ENCODE measurements around the gene WDFY3.

Gene WDFY3

DNA sequence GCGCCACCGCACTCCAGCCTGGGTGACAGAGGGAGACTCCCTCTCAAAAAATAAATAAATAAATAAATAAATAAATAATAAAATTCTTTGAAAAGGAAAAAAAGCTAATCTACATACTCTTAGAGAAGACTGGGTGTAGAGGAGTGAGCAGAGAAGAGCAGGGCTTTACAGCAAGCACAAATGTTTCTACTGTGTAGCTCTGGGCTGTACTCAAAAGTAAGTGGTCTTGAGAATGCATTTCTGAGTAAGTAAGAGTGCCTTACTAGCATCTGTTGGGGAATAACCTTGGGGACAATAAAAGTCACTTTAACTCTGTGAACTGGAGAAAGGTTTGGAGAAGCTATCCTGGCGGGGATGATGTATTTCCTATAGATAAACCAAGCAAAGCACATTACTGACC lies 185.8 kb downstream of the WDFY3 start:
- no peaks in the 10 kb centered on the region for H3K9me3 ChIP-seq (ENCODE audit: insufficient read depth, low read depth, low read length)
- H3K4me1 ChIP-seq (ENCODE audit: insufficient read depth, low read length), result no peaks in the 10 kb centered on the region
- no peak overlapping the region for H3K27ac ChIP-seq (ENCODE audit: low read length)
- no peak overlapping the region for H3K4me3 ChIP-seq (ENCODE audit: low read length)
- H3K36me3 ChIP-seq (ENCODE audit: insufficient read depth, low read depth, low read length), result peaks cover 88% of the 10 kb centered on the region
- no peak overlapping the region for H3K9ac ChIP-seq (ENCODE audit: low read depth, low read length)
- H3K27me3 ChIP-seq (ENCODE audit: insufficient read depth, low read length), result no peaks in the 10 kb centered on the region

DNA sequence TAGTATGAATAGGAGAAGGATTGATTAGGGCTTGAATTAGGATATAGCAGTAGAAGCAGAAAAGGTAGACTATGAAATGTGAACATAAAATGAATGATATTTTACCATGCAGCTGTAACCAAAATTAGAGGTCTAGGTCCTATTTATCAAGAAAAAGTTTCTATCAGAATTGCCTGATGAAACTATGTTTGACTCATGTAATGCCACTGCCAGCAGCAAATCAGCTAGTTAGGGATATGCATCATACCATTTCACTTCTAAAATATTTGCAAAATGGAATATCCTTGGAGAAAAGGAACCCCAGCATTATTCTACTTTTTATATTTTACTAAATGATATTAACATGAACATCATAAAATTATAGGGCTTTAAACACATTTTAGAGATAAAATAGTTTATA lies 188.4 kb downstream of the WDFY3 start:
- Histone ChIP-seq H3K9me3 (ENCODE audit: insufficient read depth, low read depth, low read length) (no peaks in the 10 kb centered on the region), H3K36me3 (ENCODE audit: insufficient read depth, low read depth, low read length) (peaks cover 86% of the 10 kb centered on the region), H3K4me1 (ENCODE audit: insufficient read depth, low read length) (no peaks in the 10 kb centered on the region), H3K27me3 (ENCODE audit: insufficient read depth, low read length) (no peaks in the 10 kb centered on the region), H3K27ac (ENCODE audit: low read length) (no peak overlapping the region), H3K4me3 (ENCODE audit: low read length) (no peak overlapping the region), H3K9ac (ENCODE audit: low read depth, low read length) (no peak overlapping the region)

DNA sequence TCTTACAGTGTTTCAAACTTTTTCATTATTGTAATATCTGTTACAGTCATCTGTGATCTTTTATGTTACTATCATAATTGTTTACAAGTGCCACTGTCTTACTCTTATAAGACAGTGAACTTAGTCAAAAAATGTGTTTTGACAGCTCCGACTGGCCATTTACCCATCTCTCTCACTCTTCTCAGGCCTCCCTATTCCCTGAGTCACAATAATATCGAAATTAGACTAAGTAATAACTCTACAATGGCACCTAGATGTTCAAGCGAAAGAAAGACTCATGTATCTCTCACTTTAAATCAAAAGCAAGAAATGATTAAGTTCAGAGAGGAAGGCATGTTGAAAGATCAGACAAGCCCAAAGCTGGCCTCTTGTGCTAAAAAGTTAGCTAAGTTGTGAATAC lies 199.3 kb downstream of the WDFY3 start:
- peaks cover 40% of the 10 kb centered on the region for H3K36me3 ChIP-seq (ENCODE audit: insufficient read depth, low read depth, low read length)
- H3K9ac ChIP-seq (ENCODE audit: low read depth, low read length), result no peak overlapping the region
- H3K4me3 ChIP-seq (ENCODE audit: low read length), result no peak overlapping the region
- no peaks in the 10 kb centered on the region for H3K9me3 ChIP-seq (ENCODE audit: insufficient read depth, low read depth, low read length)
- no peaks in the 10 kb centered on the region for H3K4me1 ChIP-seq (ENCODE audit: insufficient read depth, low read length)
- no peaks in the 10 kb centered on the region for H3K27me3 ChIP-seq (ENCODE audit: insufficient read depth, low read length)
- no peak overlapping the region for H3K27ac ChIP-seq (ENCODE audit: low read length)

DNA sequence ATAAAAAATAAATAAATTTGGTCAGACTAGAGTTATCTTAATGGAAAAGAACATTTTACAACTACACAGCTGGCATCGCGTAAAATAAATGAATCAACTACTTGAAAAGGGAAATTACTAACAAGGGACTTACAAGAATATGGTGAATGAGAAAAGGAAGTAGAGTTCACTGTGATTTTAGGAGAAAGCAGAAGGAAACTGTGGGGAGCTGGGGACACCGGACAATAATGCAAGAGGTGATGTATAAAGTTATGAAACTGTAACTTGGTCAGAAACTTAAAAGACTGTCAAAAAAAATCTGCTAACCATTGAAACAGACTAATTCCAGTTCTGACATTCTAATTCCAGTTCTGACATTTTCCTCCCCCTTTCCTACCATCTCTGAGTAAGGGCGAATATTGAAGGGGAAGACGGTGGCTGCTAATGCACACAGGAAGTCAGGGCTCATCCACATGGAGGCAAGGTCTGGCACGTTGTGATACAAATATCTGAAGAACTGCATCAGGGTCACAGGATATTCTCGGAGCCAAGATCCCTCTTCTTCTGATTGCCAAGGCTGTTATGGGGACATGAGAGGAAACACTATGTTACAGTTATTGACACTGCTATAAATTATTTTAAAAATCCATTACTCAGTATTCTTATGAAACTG lies 213.0 kb downstream of the WDFY3 start:
- Histone ChIP-seq H3K36me3 (ENCODE audit: insufficient read depth, low read depth, low read length) (peaks cover 76% of the 10 kb centered on the region), H3K27ac (ENCODE audit: low read length) (no peak overlapping the region), H3K27me3 (ENCODE audit: insufficient read depth, low read length) (no peaks in the 10 kb centered on the region), H3K4me1 (ENCODE audit: insufficient read depth, low read length) (no peaks in the 10 kb centered on the region), H3K4me3 (ENCODE audit: low read length) (no peak overlapping the region), H3K9me3 (ENCODE audit: insufficient read depth, low read depth, low read length) (no peaks in the 10 kb centered on the region), H3K9ac (ENCODE audit: low read depth, low read length) (no peak overlapping the region)

DNA sequence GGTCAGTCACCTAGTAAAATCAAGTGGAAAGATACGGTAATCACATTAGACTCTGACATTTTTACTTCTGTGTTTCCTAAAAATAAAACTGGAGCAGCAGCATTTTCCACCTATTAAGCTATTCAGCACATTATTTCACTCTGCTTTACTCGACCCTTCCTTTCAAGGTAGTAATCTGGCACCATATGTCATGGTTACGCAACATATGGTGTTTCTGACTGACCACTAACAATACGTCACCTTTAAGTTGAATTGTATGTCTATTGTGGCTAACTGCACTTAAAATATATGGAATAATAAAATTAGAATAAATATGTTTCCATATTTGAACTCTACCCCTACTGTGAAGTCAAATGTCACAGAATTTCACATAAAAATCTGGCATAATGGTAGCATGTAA lies 214.8 kb downstream of the WDFY3 start:
- H3K4me3 ChIP-seq (ENCODE audit: low read length), result no peak overlapping the region
- no peak overlapping the region for H3K9ac ChIP-seq (ENCODE audit: low read depth, low read length)
- H3K27ac ChIP-seq (ENCODE audit: low read length), result no peak overlapping the region
- H3K36me3 ChIP-seq (ENCODE audit: insufficient read depth, low read depth, low read length), result peaks cover 87% of the 10 kb centered on the region
- H3K4me1 ChIP-seq (ENCODE audit: insufficient read depth, low read length), result no peaks in the 10 kb centered on the region
- H3K9me3 ChIP-seq (ENCODE audit: insufficient read depth, low read depth, low read length), result no peaks in the 10 kb centered on the region
- H3K27me3 ChIP-seq (ENCODE audit: insufficient read depth, low read length), result no peaks in the 10 kb centered on the region

DNA sequence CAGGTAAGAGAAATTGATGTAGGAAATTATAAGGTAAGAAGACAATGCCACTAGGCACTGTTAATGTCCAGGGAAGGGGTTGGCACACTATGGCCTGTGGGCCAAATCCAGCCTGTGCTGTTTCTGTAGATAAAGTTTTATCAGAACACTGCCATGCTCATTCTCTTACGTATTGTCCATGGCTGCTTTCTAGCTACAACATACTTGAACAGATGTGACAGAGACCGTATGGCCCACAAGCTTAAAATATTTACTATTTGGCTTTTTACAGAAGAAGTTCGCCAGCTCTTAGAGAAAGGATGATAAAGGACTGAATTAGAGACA lies 215.6 kb downstream of the WDFY3 start:
- Histone ChIP-seq H3K27me3 (ENCODE audit: insufficient read depth, low read length) (no peaks in the 10 kb centered on the region), H3K9me3 (ENCODE audit: insufficient read depth, low read depth, low read length) (no peaks in the 10 kb centered on the region), H3K4me1 (ENCODE audit: insufficient read depth, low read length) (no peaks in the 10 kb centered on the region), H3K36me3 (ENCODE audit: insufficient read depth, low read depth, low read length) (peaks cover 86% of the 10 kb centered on the region), H3K27ac (ENCODE audit: low read length) (no peak overlapping the region), H3K9ac (ENCODE audit: low read depth, low read length) (no peak overlapping the region), H3K4me3 (ENCODE audit: low read length) (no peak overlapping the region)

DNA sequence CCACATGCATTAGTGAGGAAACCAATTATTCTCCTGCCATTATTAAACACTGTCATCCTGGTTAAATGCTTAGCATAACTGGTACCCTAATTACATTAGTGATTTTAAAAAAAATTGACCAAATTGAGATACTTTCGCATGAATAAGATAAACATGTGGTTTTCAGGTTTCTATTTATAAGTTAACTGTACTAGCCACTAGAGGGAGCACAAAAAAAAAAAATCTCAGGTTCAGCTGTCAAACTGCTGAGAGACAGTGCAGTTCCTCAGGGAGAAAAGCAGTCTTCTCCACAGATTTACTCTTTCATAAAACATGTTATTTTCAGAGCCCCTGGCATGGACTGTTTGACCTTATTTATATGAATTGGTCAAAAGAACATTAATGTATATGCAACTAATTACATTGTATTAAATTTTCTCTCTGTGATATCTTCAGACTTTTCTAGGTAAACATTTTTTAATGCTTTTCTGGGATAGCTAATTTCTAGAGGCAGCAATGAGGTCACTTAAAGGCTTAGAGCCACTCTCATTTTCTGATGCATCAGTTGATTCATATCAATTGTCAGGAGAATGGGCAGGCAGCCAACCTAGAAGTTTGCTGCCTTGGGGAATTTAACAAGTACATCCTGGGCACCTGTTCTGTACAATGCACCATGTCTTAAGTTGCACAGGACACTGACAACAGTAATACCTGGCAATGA lies 216.1 kb downstream of the WDFY3 start:
- no peak overlapping the region for H3K4me3 ChIP-seq (ENCODE audit: low read length)
- H3K27me3 ChIP-seq (ENCODE audit: insufficient read depth, low read length), result no peaks in the 10 kb centered on the region
- H3K4me1 ChIP-seq (ENCODE audit: insufficient read depth, low read length), result no peaks in the 10 kb centered on the region
- no peak overlapping the region for H3K27ac ChIP-seq (ENCODE audit: low read length)
- H3K9ac ChIP-seq (ENCODE audit: low read depth, low read length), result no peak overlapping the region
- peaks cover 88% of the 10 kb centered on the region for H3K36me3 ChIP-seq (ENCODE audit: insufficient read depth, low read depth, low read length)
- H3K9me3 ChIP-seq (ENCODE audit: insufficient read depth, low read depth, low read length), result no peaks in the 10 kb centered on the region

DNA sequence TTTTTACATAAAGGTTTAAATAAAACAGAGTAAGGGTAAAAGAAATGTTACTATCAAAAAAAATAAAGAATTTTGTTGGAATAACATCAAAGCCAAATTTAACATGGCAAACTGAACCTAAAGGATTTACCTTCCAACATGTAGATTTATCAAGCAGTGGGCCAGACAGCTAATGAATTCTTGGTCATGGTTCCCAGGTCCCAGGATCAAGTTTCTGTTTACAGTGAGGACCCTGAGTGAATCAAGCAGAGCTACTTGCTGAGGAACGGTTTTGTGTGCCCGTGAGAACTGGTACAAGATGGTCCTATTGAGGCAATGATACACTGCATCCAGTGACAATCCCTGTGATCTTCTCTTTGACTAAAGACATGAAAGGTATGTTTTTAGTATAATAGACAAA lies 226.4 kb downstream of the WDFY3 start:
- Histone ChIP-seq H3K4me1 (ENCODE audit: insufficient read depth, low read length) (no peaks in the 10 kb centered on the region), H3K9me3 (ENCODE audit: insufficient read depth, low read depth, low read length) (no peaks in the 10 kb centered on the region), H3K27ac (ENCODE audit: low read length) (no peak overlapping the region), H3K9ac (ENCODE audit: low read depth, low read length) (no peak overlapping the region), H3K27me3 (ENCODE audit: insufficient read depth, low read length) (no peaks in the 10 kb centered on the region), H3K36me3 (ENCODE audit: insufficient read depth, low read depth, low read length) (peaks cover 87% of the 10 kb centered on the region), H3K4me3 (ENCODE audit: low read length) (no peak overlapping the region)

DNA sequence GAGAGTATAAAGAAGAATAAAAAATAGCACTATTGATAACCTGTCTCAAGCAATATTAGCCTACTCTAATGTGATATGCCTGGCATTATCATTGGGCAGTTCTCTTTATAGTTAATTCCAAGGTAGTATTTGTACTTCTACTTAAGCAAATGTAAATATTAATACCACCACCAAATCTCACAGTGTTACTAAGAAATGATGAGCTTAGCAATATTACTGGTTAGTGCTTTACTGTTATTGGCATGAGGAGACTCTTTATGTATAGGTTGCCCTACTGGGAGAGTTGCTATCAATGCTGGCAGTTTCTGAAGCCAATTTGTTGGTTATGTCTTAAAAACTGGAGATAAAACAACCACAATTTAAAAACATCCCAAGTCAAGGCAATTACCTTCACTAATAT lies 227.9 kb downstream of the WDFY3 start:
- no peaks in the 10 kb centered on the region for H3K27me3 ChIP-seq (ENCODE audit: insufficient read depth, low read length)
- peaks cover 95% of the 10 kb centered on the region for H3K36me3 ChIP-seq (ENCODE audit: insufficient read depth, low read depth, low read length)
- H3K9me3 ChIP-seq (ENCODE audit: insufficient read depth, low read depth, low read length), result no peaks in the 10 kb centered on the region
- H3K4me3 ChIP-seq (ENCODE audit: low read length), result no peak overlapping the region
- H3K4me1 ChIP-seq (ENCODE audit: insufficient read depth, low read length), result no peaks in the 10 kb centered on the region
- no peak overlapping the region for H3K27ac ChIP-seq (ENCODE audit: low read length)
- H3K9ac ChIP-seq (ENCODE audit: low read depth, low read length), result no peak overlapping the region

DNA sequence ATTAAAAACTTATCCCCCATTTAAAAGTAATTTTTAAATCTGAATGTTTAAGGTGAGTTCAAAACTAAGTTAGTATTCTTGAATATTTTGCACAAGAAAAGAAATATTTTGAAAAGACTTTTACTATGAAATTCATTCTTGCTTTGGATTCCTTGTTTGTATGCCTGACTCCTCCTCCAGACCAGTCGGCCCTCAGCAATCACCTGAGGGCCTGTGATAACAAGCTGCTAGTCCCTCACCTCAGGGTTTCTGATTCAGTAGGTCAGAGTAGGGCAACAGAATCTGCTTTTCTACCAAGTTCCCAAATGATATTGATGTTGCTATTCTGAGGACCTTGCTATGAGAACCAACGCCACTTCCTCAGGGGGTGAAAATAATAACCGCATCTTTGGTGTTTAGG lies 228.8 kb downstream of the WDFY3 start:
- H3K36me3 ChIP-seq (ENCODE audit: insufficient read depth, low read depth, low read length), result peaks cover 95% of the 10 kb centered on the region
- H3K9me3 ChIP-seq (ENCODE audit: insufficient read depth, low read depth, low read length), result no peaks in the 10 kb centered on the region
- no peak overlapping the region for H3K9ac ChIP-seq (ENCODE audit: low read depth, low read length)

DNA sequence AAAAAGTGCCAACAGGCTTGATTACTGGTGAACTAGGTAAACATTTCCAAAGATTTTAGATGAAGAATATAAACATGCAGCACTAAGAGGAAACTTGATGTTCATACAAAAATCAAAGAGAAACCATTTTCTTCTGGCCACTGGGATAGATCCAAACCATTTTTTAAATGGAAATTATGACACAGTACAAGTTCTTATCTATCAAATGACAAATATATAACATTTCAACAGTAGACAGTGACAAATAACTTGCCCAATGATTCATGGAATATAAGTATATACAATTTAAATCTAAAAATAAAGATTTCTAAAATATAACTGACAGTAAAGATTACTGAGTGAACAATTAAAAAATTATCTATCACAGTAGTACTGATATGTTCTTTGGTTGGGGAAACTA lies 232.5 kb downstream of the WDFY3 start:
- H3K4me3 ChIP-seq (ENCODE audit: low read length), result no peak overlapping the region
- H3K27me3 ChIP-seq (ENCODE audit: insufficient read depth, low read length), result no peaks in the 10 kb centered on the region
- H3K9ac ChIP-seq (ENCODE audit: low read depth, low read length), result no peak overlapping the region
- no peak overlapping the region for H3K27ac ChIP-seq (ENCODE audit: low read length)
- peaks cover 76% of the 10 kb centered on the region for H3K36me3 ChIP-seq (ENCODE audit: insufficient read depth, low read depth, low read length)
- no peaks in the 10 kb centered on the region for H3K9me3 ChIP-seq (ENCODE audit: insufficient read depth, low read depth, low read length)
- no peaks in the 10 kb centered on the region for H3K4me1 ChIP-seq (ENCODE audit: insufficient read depth, low read length)

More for the DNA sequence above, 228.8 kb downstream of the WDFY3 start:
- no peaks in the 10 kb centered on the region for H3K27me3 ChIP-seq (ENCODE audit: insufficient read depth, low read length)
- no peaks in the 10 kb centered on the region for H3K4me1 ChIP-seq (ENCODE audit: insufficient read depth, low read length)
- no peak overlapping the region for H3K4me3 ChIP-seq (ENCODE audit: low read length)
- H3K27ac ChIP-seq (ENCODE audit: low read length), result no peak overlapping the region

DNA sequence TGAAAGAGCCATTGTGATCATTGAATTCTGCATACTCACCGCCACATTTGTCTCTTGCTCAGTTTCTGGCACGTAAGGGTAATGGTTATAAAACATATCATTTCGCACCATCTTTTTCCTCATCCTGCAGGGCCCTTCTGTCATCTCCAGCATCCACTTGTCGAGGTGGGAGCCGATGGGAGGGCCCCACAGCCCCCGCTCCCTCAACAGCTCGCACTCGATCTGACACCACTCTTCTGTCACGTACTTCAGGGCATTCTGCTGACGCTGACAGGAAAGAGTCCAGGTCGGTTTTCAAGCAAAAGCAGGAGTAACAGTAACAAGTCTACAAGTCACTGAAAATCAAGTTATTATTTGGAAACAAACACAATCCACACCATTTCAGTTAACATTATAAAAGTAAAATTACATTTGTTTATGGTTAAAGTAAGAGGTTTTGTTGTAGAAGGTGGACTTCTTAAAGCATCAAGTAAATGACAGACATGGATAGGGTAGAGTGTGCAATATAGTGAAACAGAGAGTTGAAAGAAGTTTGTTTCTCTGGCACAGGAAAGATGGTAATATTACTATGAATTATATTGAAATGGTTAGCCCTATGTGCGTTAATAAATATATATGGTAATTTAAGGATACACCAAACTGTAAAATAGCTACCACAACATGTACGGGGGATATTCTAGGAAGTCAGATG lies 233.0 kb downstream of the WDFY3 start:
- Histone ChIP-seq H3K27me3 (ENCODE audit: insufficient read depth, low read length) (no peaks in the 10 kb centered on the region), H3K4me1 (ENCODE audit: insufficient read depth, low read length) (no peaks in the 10 kb centered on the region), H3K4me3 (ENCODE audit: low read length) (no peak overlapping the region), H3K9me3 (ENCODE audit: insufficient read depth, low read depth, low read length) (no peaks in the 10 kb centered on the region), H3K27ac (ENCODE audit: low read length) (no peak overlapping the region), H3K9ac (ENCODE audit: low read depth, low read length) (no peak overlapping the region), H3K36me3 (ENCODE audit: insufficient read depth, low read depth, low read length) (peaks cover 70% of the 10 kb centered on the region)

All from iPS-20b (cell line).